Activated T-cell treated with anti-CD3 and anti-CD28 coated beads, Interleukin-2, amount 50 U/mL, for 1 hour (primary cell): ENCODE data around the gene PCDHGC5.

Source experiments
- DNase-seq: peaks from one replicate; pipeline ENCODE4 v3.0.0-alpha.2; 2020

Gene PCDHGC5

DNA sequence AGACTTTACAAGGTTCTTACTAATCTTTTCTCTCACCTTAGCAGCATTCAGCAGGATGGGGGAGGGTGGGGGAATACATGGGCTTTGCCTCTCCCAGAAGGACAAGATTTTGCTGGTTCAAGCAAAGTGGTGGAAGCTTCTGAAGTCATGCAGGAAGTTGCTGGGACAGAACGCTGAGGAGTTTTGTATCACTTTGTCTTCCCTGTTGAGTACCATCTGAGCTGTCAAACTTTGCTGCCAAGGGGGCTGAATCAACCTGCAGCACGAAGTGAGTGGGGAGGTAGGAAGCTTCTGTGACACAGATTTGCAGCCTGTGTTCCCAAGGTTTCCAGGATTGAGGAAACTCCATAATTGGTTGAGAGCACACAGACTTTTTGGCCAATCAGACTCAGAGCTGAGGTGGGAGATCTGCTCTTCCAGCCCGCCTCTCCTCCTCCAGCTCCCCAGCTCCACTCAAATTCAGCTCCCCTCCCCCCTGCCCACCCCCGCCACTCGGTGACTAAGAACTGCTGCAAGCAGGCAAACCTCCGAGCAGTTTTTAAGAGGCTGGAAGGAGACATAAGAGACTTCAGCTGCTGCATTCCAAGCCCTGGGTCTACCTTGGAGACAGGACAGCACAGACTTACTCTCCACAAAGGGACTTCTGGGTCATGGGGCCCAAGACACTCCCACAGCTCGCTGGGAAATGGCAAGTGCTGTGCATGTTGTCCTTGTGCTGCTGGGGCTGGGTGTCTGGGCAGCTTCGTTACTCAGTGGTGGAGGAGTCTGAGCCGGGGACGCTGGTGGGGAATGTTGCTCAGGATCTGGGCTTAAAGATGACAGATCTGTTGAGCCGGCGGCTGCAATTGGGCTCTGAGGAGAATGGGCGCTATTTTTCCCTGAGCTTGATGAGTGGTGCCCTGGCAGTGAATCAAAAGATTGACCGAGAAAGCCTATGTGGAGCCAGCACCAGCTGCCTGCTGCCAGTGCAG is at the start of gene PCDHGC5:
PCDHGC5 (plus strand) TSS at position 491 of the 971 bp plus-strand sequence; CDS start at position 651, 160 bp downstream.
- no peak for DNase-seq

DNA sequence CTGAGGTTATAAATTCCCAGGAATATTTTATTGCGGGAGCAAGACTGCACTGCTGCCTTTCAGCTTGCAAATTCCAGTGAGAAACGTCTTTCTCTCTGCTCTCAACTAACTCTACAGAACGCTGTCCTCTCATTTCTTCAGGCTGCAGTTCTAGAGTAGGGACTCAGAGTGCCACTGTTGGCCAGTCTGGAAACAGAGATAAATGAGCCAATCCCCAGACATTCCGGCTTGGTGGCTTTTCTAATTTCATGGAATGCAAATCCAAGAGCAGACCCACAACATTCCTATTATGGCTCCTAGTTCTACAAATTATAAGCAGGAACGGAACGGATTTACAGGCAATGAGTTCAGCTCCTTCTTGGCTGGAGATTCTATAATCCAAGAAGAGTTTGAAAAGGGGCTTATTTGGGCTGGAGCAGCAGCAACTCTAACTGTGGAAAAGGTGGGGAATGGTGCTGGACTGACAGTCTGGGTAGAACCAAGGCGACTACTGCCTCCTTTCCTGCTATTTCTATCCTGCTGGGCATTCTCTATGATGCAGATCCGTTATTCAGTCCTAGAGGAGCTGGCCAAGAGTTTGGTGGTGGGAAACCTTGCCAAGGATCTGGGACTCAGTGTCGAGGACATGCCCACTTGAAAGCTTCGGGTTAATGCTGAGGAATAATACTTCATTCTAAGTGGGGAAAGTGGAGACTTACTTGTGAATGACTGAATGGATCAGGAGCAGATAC is 49.3 kb upstream of the PCDHGC5 start:
- DNase-seq: no peak

DNA sequence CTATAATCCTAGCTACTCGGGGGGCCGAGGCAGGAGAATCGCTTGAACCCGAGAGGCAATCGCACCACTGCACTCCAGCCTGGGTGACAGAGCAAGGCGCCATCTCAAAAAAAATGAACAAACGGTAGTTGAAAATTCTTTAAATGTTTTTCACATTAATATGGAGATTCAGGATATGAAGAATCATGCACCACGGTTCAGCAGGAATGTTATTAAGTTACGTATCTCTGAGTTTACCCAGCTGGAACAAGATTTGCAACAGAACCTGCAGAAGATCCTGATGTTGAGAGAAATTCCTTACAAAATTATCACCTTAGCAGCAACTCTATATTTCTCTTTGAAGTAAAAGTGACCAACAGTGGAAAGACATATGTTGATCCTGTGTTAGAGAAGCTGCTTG is 48.5 kb upstream of the PCDHGC5 start:
- no peak for DNase-seq

DNA sequence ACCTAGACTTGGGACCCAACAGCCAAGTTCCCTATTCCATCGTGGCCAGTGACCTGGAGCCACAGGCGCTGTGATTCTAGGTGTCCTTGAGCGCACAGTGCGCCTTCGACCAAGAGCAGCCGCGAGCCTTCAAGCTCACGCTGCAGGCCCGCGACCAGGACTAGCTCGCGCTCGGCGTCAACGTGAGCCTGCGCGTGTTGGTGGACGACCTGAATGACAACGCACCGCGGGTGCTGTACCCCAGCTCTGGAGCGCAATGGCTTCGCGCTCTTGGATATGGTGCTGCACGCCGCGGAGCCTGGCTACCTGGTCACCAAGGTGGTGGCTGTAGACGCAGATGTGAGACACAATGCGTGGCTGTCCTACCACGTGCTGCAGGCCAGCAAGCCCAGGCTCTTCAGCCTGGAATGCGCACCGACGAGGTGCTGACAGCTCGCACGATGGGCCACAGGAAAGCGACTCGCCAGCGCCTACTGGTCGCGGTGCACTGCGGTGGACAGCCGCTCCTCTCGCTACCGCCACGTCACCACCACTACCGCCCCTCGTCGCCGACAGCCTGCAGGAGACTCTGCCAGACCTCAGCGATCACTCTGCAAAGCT is 47.2 kb upstream of the PCDHGC5 start:
- no peak for DNase-seq

DNA sequence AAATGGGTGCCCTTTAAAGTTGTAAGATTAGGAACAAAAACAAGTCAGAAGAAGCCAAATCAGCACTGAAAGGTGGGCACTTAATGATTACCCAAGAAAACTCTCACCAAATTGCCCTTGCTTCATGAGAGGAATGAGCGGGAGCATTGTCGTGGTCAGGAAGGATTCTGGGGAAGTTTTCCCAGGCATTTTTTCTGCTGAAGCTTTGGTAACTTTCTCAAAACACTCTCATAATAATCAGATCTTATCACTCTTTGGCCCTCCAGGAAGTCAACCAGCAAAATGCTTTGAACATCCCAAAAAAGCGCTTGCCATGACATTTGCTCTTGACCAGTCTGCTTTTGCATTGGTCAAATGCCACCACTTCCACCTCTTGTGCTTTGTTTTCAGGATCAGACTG is 23.5 kb upstream of the PCDHGC5 start:
- DNase-seq: no peak

DNA sequence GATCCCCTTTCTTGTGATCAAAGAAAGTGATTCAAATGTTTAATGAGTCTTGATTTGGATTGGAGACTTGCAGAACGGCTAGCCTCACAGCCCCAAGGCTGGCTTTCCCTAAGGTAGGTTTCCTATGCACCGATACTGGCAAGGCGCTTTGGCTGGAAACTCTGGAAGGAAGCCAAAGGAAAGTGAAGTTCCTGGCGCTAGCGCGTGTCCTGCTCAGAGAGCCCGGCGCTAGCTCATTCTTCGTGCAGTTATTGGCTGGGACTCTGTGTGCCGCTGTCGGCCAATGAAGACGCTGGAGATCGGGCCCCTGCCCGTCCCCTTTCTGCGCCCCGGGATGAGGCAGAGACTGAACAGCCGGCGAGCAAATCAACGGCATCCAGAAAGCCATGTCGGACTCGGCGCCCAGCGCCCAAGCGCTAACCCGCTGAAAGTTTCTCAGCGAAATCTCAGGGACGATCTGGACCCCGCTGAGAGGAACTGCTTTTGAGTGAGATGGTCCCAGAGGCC is 13.2 kb upstream of the PCDHGC5 start, which contains the start of gene PCDHGC3:
PCDHGC3 (plus strand) TSS at position 342 of the 507 bp plus-strand sequence; CDS start at position 493, 151 bp downstream.
- peak; percentile 35 for DNase-seq

DNA sequence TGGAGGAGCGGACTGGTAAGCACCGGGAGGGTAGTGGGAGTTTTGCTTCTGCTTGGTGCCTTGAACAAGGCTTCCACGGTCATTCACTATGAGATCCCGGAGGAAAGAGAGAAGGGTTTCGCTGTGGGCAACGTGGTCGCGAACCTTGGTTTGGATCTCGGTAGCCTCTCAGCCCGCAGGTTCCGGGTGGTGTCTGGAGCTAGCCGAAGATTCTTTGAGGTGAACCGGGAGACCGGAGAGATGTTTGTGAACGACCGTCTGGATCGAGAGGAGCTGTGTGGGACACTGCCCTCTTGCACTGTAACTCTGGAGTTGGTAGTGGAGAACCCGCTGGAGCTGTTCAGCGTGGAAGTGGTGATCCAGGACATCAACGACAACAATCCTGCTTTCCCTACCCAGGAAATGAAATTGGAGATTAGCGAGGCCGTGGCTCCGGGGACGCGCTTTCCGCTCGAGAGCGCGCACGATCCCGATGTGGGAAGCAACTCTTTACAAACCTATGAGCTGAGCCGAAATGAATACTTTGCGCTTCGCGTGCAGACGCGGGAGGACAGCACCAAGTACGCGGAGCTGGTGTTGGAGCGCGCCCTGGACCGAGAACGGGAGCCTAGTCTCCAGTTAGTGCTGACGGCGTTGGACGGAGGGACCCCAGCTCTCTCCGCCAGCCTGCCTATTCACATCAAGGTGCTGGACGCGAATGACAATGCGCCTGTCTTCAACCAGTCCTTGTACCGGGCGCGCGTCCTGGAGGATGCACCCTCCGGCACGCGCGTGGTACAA is 12.6 kb upstream of the PCDHGC5 start:
- DNase-seq: no peak

DNA sequence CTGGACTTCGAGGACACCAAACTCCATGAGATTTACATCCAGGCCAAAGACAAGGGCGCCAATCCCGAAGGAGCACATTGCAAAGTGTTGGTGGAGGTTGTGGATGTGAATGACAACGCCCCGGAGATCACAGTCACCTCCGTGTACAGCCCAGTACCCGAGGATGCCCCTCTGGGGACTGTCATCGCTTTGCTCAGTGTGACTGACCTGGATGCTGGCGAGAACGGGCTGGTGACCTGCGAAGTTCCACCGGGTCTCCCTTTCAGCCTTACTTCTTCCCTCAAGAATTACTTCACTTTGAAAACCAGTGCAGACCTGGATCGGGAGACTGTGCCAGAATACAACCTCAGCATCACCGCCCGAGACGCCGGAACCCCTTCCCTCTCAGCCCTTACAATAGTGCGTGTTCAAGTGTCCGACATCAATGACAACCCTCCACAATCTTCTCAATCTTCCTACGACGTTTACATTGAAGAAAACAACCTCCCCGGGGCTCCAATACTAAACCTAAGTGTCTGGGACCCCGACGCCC is 11.8 kb upstream of the PCDHGC5 start:
- DNase-seq: no peak

DNA sequence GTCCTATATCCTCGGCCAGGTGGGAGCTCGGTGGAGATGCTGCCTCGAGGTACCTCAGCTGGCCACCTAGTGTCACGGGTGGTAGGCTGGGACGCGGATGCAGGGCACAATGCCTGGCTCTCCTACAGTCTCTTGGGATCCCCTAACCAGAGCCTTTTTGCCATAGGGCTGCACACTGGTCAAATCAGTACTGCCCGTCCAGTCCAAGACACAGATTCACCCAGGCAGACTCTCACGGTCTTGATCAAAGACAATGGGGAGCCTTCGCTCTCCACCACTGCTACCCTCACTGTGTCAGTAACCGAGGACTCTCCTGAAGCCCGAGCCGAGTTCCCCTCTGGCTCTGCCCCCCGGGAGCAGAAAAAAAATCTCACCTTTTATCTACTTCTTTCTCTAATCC is 11.1 kb upstream of the PCDHGC5 start:
- no peak for DNase-seq

DNA sequence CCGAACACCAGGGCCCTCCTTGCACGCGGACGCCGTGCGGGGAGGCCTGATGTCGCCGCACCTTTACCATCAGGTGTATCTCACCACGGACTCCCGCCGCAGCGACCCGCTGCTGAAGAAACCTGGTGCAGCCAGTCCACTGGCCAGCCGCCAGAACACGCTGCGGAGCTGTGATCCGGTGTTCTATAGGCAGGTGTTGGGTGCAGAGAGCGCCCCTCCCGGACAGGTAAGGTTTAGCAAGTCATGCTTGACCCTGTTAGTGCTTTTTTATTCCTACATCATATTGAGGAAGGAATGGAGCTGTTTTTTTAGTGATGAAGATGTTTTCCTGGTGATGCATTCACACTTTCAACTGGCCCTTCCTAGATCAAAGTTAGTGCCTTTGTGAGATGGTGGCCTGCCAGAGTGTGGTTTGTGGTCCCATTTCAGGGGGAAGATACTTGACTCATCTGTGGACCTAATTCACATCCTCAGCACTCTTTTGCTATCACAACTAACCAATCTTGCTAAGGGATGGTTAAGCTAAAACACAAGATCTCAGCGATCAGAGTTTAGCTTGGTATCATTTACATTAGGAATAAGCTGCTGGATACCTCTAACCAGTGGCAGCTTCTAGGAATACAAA is 10.4 kb upstream of the PCDHGC5 start:
- DNase-seq: no peak

DNA sequence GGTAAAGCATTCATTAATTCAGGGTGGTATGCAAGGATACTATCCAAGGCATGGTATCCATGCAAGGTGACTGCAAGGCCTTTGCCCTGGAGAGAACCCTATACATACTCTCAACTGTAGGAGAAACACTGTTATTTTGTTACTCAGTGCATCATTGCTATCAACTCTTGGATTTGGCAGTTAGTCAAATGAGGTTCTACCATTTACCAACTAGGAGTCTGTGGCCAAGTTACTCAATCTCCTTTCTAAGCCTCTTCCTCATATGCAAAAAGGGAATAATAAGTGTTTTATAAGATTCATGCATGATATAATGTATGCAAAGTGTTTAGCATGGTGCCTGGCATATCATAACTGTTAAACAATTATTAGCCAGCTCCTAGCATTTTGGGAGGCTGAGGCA is 9.1 kb upstream of the PCDHGC5 start:
- DNase-seq: no peak

DNA sequence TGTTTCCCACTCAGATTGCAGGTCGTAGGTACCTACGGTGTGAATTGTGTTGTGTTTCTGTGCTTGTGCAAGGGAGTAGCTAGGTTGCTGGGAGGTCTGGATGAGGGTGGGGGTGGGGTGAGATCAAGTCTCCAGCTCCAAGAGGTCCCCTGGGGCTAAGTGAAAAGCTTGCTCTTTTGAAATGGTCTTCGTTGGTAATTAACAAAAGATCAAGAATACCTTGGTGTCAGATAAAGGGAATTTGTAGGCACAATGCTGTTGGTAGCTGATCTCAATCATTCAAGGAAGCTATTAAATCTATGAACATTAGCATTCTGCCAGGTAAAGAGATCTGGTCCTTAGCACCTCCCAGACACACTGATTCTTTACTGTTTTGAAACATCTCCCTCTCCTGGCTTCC is 5.0 kb upstream of the PCDHGC5 start:
- DNase-seq: no peak

DNA sequence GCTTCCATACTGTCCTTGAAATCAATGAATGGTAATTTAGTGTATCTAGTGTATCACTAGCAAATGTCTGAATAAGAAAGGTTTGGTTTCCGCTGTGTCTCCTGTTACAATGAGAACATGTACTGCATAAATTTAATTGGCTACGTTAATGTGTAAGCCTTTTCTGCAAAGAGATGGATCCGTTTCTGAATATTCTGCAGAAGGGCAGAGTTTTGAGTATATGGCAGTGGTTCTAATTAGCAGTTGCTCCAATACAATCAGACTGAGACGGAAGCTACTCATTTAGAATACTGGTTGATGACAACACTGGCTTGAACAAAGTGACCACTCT is 4.6 kb upstream of the PCDHGC5 start:
- DNase-seq: no peak

DNA sequence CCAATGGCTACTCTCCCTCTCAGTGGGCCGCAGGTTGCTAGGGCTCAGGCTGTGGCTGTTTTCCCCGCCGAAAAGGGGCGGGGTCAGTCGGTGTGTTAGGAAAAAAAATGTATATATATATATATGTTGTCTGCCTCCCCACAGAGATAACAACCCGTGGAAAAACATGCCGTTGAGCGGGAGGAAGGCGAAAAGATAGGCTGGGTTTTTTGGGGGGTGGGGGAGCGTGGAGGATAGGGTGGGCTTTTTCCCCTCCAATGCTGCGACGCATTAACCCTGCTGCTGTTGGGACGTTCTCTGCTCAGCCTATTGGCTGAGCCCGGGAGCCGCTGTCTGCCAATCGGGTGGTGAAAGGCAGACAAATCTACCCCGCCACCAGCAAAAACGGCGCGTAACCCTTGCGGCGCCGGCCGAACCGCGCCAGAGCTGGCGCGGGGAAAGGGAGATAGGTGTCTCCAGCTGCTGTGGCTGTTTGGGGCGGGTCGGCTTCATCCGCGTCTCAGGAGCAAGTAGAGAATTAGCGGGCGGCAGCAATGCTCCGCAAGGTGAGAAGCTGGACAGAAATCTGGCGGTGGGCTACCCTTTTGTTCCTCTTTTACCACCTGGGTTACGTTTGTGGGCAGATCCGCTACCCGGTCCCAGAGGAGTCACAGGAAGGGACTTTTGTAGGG is 4.1 kb upstream of the PCDHGC5 start, which contains the start of gene PCDHGC4:
PCDHGC4 (plus strand) TSS at position 390 of the 671 bp plus-strand sequence; CDS start at position 534, 144 bp downstream.
- DNase-seq: no peak

DNA sequence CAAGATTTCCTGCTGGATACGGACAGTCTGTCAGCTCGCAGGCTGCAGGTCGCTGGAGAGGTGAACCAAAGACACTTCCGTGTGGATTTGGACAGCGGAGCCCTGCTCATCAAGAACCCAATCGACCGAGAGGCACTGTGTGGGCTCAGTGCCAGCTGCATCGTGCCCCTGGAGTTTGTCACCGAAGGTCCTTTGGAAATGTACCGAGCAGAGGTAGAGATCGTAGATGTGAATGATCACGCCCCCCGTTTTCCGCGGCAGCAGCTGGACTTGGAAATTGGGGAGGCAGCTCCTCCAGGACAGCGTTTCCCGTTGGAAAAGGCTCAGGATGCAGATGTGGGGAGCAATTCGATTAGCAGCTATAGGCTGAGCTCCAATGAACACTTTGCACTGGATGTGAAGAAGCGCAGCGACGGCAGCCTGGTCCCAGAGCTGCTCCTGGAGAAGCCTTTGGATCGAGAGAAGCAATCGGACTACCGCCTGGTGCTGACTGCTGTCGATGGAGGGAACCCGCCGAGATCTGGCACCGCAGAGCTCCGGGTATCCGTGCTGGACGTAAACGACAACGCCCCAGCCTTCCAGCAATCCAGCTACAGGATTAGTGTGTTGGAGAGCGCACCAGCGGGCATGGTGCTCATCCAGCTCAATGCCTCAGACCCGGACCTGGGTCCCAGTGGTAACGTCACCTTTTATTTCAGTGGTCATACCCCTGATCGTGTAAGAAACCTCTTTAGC is 3.4 kb upstream of the PCDHGC5 start:
- DNase-seq: no peak

DNA sequence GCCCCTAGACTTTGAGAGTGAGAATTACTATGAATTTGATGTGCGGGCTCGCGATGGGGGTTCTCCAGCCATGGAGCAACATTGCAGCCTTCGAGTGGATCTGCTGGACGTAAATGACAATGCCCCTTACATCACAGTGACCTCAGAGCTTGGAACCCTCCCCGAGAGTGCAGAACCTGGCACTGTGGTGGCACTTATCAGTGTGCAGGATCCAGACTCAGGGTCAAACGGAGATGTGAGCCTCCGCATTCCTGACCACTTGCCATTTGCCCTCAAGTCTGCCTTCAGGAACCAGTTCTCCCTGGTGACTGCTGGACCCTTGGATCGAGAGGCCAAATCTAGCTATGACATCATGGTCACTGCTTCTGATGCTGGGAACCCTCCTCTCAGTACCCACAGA is 2.8 kb upstream of the PCDHGC5 start:
- DNase-seq: no peak

DNA sequence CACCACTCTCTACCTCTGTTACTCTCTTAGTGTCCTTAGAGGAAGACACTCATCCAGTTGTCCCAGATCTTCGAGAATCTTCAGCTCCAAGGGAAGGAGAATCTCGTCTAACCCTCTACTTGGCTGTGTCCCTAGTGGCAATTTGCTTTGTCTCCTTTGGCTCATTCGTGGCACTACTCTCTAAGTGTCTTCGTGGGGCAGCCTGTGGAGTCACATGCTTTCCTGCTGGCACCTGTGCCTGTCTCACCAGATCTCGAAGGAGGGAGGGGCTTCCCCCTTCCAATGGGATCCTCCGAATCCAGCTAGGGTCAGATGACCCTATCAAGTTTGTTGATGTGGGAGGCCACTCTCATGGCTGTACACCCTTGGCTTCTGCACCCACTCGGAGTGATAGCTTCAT is 1.8 kb upstream of the PCDHGC5 start:
- no peak for DNase-seq

DNA sequence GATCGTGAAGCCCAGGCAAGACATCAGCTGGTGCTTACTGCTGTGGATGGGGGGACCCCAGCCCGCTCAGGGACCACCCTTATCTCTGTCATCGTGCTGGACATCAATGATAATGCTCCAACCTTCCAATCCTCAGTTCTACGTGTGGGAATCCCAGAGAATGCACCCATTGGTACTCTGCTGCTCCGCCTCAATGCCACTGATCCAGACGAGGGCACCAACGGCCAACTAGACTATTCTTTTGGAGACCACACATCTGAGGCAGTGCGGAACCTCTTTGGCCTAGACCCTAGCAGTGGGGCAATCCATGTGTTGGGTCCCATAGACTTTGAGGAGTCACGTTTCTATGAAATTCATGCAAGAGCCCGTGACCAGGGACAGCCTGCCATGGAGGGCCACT is 960 bp downstream of the PCDHGC5 start:
- no peak for DNase-seq

DNA sequence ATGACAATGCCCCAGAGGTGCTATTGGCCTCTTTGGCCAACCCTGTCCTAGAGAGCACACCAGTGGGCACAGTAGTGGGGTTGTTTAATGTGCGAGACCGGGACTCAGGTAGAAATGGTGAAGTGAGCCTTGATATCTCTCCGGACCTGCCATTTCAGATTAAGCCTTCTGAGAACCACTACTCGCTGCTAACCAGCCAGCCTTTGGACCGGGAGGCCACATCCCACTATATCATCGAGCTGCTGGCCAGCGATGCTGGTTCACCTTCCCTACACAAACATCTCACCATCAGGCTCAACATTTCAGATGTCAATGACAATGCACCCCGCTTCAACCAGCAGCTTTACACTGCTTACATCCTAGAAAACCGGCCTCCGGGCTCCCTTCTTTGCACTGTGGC is 1.4 kb downstream of the PCDHGC5 start:
- DNase-seq: no peak

DNA sequence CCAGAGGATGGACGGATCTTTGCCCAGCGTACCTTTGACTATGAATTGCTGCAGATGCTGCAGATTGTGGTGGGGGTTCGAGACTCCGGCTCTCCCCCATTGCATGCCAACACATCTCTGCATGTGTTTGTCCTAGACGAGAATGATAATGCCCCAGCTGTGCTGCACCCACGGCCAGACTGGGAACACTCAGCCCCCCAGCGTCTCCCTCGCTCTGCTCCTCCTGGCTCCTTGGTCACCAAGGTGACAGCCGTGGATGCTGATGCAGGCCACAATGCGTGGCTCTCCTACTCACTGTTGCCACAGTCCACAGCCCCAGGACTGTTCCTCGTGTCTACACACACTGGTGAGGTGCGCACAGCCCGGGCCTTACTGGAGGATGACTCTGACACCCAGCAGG is 1.9 kb downstream of the PCDHGC5 start:
- no peak for DNase-seq
